OCI-LY7 (cell line): ENCODE data around the gene BRINP2. TPM values are rescaled to one million over a fixed set of nuclear protein-coding genes. Genes with fewer than 3 reads are reported as not detected.

Source experiments
- BruUV-seq: library from RNA; stranded (reverse); fragments of 400-500 nt; replicated peaks from 2 replicates; lab custom pipeline; 2021; lab: Mats Ljungman, UMichigan
- CTCF ChIA-PET: fragments of 300-600 bp; sonication (Branson Sonifier 250); formaldehyde crosslinking; loops from one replicate; lab custom pipeline; 2022; ENCODE audit warnings: antibody characterized with exemption; ENCODE audit not compliant: unreplicated experiment; lab: Charles Lee
- POLR2A ChIA-PET: fragments of 300-600 bp; sonication (Branson Sonifier 250); formaldehyde crosslinking; loops from one replicate; lab custom pipeline; 2022; ENCODE audit warnings: antibody characterized with exemption; lab: Charles Lee
- DNase-seq: peaks from one replicate; pipeline ENCODE4 v3.0.0-alpha.2; 2015; ENCODE audit warnings: low spot score
- H2AFZ ChIP-seq: fragments of 200-600 bp; sonication (generic), shearing (Covaris generic); 2 replicates; pipeline ENCODE4 v1.6.1; 2014; ENCODE audit warnings: mild to moderate bottlenecking, antibody characterized with exemption, low read length, moderate library complexity
- H3K27ac ChIP-seq: fragments of 200-600 bp; sonication (generic); 2 replicates; pipeline ENCODE4 v1.5.1; 2014; ENCODE audit warnings: mixed run types, low read depth, mild to moderate bottlenecking, moderate library complexity, low read length, inconsistent platforms; ENCODE audit not compliant: poor library complexity, severe bottlenecking
- H3K36me3 ChIP-seq: fragments of 200-600 bp; sonication (generic); 2 replicates; pipeline ENCODE4 v1.6.1; 2014; ENCODE audit warnings: mild to moderate bottlenecking, antibody characterized with exemption, low read length, moderate library complexity, mixed read lengths; ENCODE audit not compliant: insufficient read depth
- H3K4me1 ChIP-seq: fragments of 200-600 bp; sonication (generic); 2 replicates; pipeline ENCODE4 v1.5.1; 2014; ENCODE audit warnings: mild to moderate bottlenecking, low read length; ENCODE audit not compliant: insufficient read depth, poor library complexity, severe bottlenecking
- H3K4me2 ChIP-seq: fragments of 200-600 bp; sonication (generic); 2 replicates; pipeline ENCODE4 v1.6.1; 2014; ENCODE audit warnings: mild to moderate bottlenecking, low read length
- H3K4me3 ChIP-seq: fragments of 200-600 bp; sonication (generic); 2 replicates; pipeline ENCODE4 v1.5.1; 2014; ENCODE audit warnings: mild to moderate bottlenecking, low read depth, low read length; ENCODE audit not compliant: poor library complexity, severe bottlenecking
- H3K79me2 ChIP-seq: fragments of 200-600 bp; sonication (generic); 2 replicates; pipeline ENCODE4 v1.6.1; 2016; ENCODE audit warnings: low read depth, mild to moderate bottlenecking, low read length, moderate library complexity, mixed read lengths; ENCODE audit not compliant: insufficient read depth
- H3K9me2 ChIP-seq: fragments of 200-600 bp; sonication (generic); 2 replicates; pipeline ENCODE4 v1.6.1; 2016; ENCODE audit warnings: mild to moderate bottlenecking, low read length, mixed read lengths; ENCODE audit not compliant: insufficient read depth
- H3K9me3 ChIP-seq: fragments of 200-600 bp; sonication (generic); 2 replicates; pipeline ENCODE4 v1.6.1; 2014; ENCODE audit warnings: mild to moderate bottlenecking, mixed run types, low read length, mixed read lengths
- H4K20me1 ChIP-seq: fragments of 200-600 bp; sonication (generic); 2 replicates; pipeline ENCODE4 v1.6.1; 2014; ENCODE audit warnings: mild to moderate bottlenecking, antibody characterized with exemption, low read length, moderate library complexity, mixed read lengths; ENCODE audit not compliant: insufficient read depth
- CTCF ChIP-seq: fragments of 200-600 bp; sonication (generic); conservative IDR thresholded peaks from 2 replicates; pipeline ENCODE4 v1.5.1; 2014; ENCODE audit warnings: mild to moderate bottlenecking, antibody characterized with exemption, low read length, moderate library complexity, mixed read lengths
- EZH2phosphoT487 ChIP-seq: fragments of 200-600 bp; sonication (generic); IDR thresholded peaks from 2 replicates; pipeline ENCODE4 v1.6.1; 2018; ENCODE audit warnings: low read depth, borderline replicate concordance, mild to moderate bottlenecking, mixed run types, antibody characterized with exemption, low read length, moderate library complexity, mixed read lengths
- intact Hi-C: fragments of 100-400 bp; cut with micrococcal nuclease; formaldehyde crosslinking; loops from one replicate; pipeline ENCODE4 v1.10.0; 2022; ENCODE audit not compliant: unreplicated experiment
- total RNA-seq, 2 experiments: library from RNA; depleted of rRNA in 1 of 2; stranded (reverse); fragments of >200 nt in 1 of 2; shearing (Covaris generic) in 1 of 2; gene quantifications; 2 replicates each; pipeline ENCODE4 v1.2.3, GENCODE V29; 2014 to 2022

BRINP2 gene
- total RNA-seq, 2 experiments from 2014 or later = not detected

GRCh38 chr1:177130451-177130945, 40.3 kb upstream of the BRINP2 start:
- no peak for DNase-seq
- Histone ChIP-seq H3K9me2 (no peaks in the 10 kb centered on the region), H2AFZ (no peak overlapping the region), H3K4me1 (no peaks in the 10 kb centered on the region), H3K9me3 (no peaks in the 10 kb centered on the region), H3K4me2 (no peak overlapping the region), H3K79me2 (no peaks in the 10 kb centered on the region), H3K4me3 (no peak overlapping the region), H4K20me1 (no peaks in the 10 kb centered on the region), H3K27ac (no peak overlapping the region), H3K36me3 (no peaks in the 10 kb centered on the region)
- intact Hi-C loops = no loop called here
- BruUV-seq = no TSS peak
- ChIA-PET CTCF (no interaction called here), POLR2A (no interaction called here)
- TF ChIP-seq CTCF (no peak), EZH2phosphoT487 (no peak)

GRCh38 chr1:177131723-177132122, 39.0 kb upstream of the BRINP2 start:
- no peak for TF ChIP-seq EZH2phosphoT487
- no peak for TF ChIP-seq CTCF
- Histone ChIP-seq H4K20me1 (no peaks in the 10 kb centered on the region), H3K4me2 (no peak overlapping the region), H3K27ac (no peak overlapping the region), H3K9me2 (no peaks in the 10 kb centered on the region), H3K4me3 (no peak overlapping the region), H3K4me1 (no peaks in the 10 kb centered on the region), H2AFZ (no peak overlapping the region), H3K36me3 (no peaks in the 10 kb centered on the region), H3K79me2 (no peaks in the 10 kb centered on the region), H3K9me3 (no peaks in the 10 kb centered on the region)
- POLR2A ChIA-PET = no interaction called here
- intact Hi-C loops = no loop called here
- no peak for DNase-seq
- no TSS peak for BruUV-seq
- CTCF ChIA-PET = no interaction called here

- ChIA-PET CTCF (no interaction called here), POLR2A (interaction anchor here (1.0 kb wide), 1 partner anchor 23 kb away, joined by 3 read pairs; no protein-coding TSS in a partner anchor)
- no peaks in the 10 kb centered on the region for H3K9me2 ChIP-seq
- no peaks in the 10 kb centered on the region for H3K9me3 ChIP-seq
- TF ChIP-seq EZH2phosphoT487 = no peak
- no peak for TF ChIP-seq CTCF
- BruUV-seq = no TSS peak
- intact Hi-C loops = no loop called here
- H3K4me3 ChIP-seq = no peak overlapping the region
- H2AFZ ChIP-seq = no peak overlapping the region
- no peak for DNase-seq
- no peaks in the 10 kb centered on the region for H3K4me1 ChIP-seq
- H3K36me3 ChIP-seq = no peaks in the 10 kb centered on the region
- no peaks in the 10 kb centered on the region for H4K20me1 ChIP-seq
- H3K4me2 ChIP-seq = no peak overlapping the region
- H3K79me2 ChIP-seq = no peaks in the 10 kb centered on the region
- H3K27ac ChIP-seq = no peak overlapping the region
Observed at GRCh38 chr1:177132141-177132540, 38.6 kb upstream of the BRINP2 start.
